Body of pancreas (tissue), 4 donors: Measurements from ENCODE around the gene IMMP1L. TPM values are rescaled to one million over a fixed set of nuclear protein-coding genes. Genes with fewer than 3 reads are reported as not detected.

Experiments used
- ATAC-seq: fragments of 150-250 bp; one replicate; pipeline ENCODE4 v1.9.1; 2016
- DNase-seq, 4 donors: peaks; one replicate each; pipeline ENCODE4 v3.0.0-alpha.2; 2019
- H3K27ac ChIP-seq, 4 donors: fragments of 200-600 bp; sonication (generic); 1 replicate in 3 of 4; 2 replicates in 1 of 4; pipeline versions ENCODE4 v1.5.1 to v1.6.1; 2016 to 2019; ENCODE audit warnings: mild to moderate bottlenecking in 1 of 4, mixed read lengths in 1 of 4, moderate library complexity in 1 of 4
- H3K27me3 ChIP-seq, 2 donors: fragments of 200-600 bp; sonication (generic); one replicate each; pipeline ENCODE4 v1.6.0; 2016; ENCODE audit warnings: mild to moderate bottlenecking in 1 of 2
- H3K36me3 ChIP-seq, 2 donors: fragments of 200-600 bp; sonication (generic); replicated peaks in 1 of 2; 2 replicates each; pipeline ENCODE4 v1.5.1; 2016; ENCODE audit warnings: low read depth in 2 of 2; ENCODE audit not compliant: insufficient read depth in 1 of 2
- H3K4me1 ChIP-seq: fragments of 200-600 bp; sonication (generic); one replicate; pipeline ENCODE4 v1.6.0; 2016
- H3K4me3 ChIP-seq, 2 donors: fragments of 200-600 bp; sonication (generic); 1 replicate in 1 of 2; 2 replicates in 1 of 2; pipeline ENCODE4 v1.5.1; 2016 to 2019
- H3K9me3 ChIP-seq, 3 donors: fragments of 200-600 bp; sonication (generic); 1 replicate in 2 of 3; 2 replicates in 1 of 3; pipeline ENCODE4 v1.5.1; 2016
- POLR2A ChIP-seq, 3 donors: fragments of 450-650 bp; IDR thresholded peaks; one replicate each; pipeline ENCODE4 v1.6.1; 2016; ENCODE audit warnings: antibody characterized with exemption in 3 of 3, mild to moderate bottlenecking in 2 of 3
- WGBS, 2 donors: methylation state at CpG; one replicate each; pipeline ENCODE4 v1.1.5; 2017; 5-methylcytosine and 5-hydroxymethylcytosine counted together
- intact Hi-C: fragments of 100-400 bp; cut with DNase I; formaldehyde crosslinking; loops from one replicate; pipeline ENCODE4 v1.15.1; 2023
- total RNA-seq, 2 donors: library from RNA; depleted of rRNA; stranded (reverse); fragments of >200 nt; gene quantifications; one replicate each; pipeline ENCODE4 v1.1.0, GENCODE V29; 2016
- TF ChIP-seq, protein P1 (sequence below), 7 experiments: fragments of 450-650 bp in 4 of 7; fragments of 200-600 bp in 3 of 7; sonication (generic) in 3 of 7; IDR thresholded peaks; one replicate each; pipeline ENCODE4 v1.5.1; 2016 to 2019; ENCODE audit warnings: antibody characterized with exemption in 7 of 7

IMMP1L gene
- total RNA-seq, 2 donors from 2014 or later, result 11.5 to 15.3 TPM

DNA sequence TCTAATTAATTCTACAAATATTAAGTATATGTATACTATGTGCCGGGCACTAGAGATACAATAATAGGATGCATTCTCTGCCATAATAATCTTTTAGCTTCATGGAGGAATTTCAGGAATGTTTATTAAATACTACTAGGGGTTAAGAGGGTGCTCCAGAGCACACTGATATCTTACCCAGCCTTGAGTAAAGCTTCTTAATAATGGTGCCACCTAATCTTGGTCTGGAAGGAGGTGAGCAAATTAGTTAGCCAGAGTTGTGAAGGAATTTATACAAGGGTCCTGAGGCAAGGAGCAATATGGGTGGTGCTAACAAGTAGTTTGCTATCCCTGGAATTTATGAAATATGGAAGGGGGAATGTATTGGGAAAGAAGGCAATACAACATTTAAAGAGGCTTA is 21.9 kb upstream of the IMMP1L start:
- WGBS, 2 donors, result 92 to 100% methylated on average over 1 of the region's 1 CpG
- no peaks in the 10 kb centered on the region for H3K27me3 ChIP-seq
- H3K9me3 ChIP-seq, result no peaks in the 10 kb centered on the region
- no peak for ATAC-seq
- TF ChIP-seq, protein P1, sequence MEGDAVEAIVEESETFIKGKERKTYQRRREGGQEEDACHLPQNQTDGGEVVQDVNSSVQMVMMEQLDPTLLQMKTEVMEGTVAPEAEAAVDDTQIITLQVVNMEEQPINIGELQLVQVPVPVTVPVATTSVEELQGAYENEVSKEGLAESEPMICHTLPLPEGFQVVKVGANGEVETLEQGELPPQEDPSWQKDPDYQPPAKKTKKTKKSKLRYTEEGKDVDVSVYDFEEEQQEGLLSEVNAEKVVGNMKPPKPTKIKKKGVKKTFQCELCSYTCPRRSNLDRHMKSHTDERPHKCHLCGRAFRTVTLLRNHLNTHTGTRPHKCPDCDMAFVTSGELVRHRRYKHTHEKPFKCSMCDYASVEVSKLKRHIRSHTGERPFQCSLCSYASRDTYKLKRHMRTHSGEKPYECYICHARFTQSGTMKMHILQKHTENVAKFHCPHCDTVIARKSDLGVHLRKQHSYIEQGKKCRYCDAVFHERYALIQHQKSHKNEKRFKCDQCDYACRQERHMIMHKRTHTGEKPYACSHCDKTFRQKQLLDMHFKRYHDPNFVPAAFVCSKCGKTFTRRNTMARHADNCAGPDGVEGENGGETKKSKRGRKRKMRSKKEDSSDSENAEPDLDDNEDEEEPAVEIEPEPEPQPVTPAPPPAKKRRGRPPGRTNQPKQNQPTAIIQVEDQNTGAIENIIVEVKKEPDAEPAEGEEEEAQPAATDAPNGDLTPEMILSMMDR (IDR thresholded peaks at IDR 0.05), result no peak
- TF ChIP-seq POLR2A (IDR thresholded peaks at IDR 0.05), result no peak
- peaks cover 9% of the 10 kb centered on the region for H3K4me1 ChIP-seq
- H3K4me3 ChIP-seq, result no peak overlapping the region
- intact Hi-C loops, result no loop called here
- H3K27ac ChIP-seq, result no peak overlapping the region
- DNase-seq, result no peak
- no peaks in the 10 kb centered on the region for H3K36me3 ChIP-seq

DNA sequence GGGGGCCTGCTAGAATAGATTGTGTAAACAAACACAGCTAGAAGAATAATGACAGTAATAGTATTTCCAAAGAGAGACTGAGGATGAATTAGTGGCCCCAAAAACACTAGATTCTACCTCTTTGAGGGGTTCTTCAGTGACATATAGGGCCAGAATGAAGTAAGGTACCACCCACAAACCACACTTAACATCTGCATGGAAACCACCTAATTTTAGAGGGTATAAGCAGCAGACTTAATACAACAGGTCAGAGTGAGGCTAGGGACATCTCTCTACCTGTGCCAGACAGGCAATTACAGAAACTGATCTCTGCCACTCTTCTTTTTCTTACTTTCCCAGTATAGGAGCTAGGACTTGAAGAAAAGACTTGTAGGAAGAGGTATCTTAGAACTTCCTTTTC is 20.3 kb upstream of the IMMP1L start:
- Histone ChIP-seq H3K27me3 (no peaks in the 10 kb centered on the region), H3K27ac (no peak overlapping the region), H3K36me3 (no peaks in the 10 kb centered on the region), H3K4me1 (peaks cover 9% of the 10 kb centered on the region), H3K4me3 (no peak overlapping the region), H3K9me3 (no peaks in the 10 kb centered on the region)
- intact Hi-C loops, result no loop called here
- no peak for DNase-seq
- no peak for ATAC-seq
- TF ChIP-seq POLR2A (IDR thresholded peaks at IDR 0.05), result no peak
- TF ChIP-seq, protein P1 (IDR thresholded peaks at IDR 0.05), result no peak

DNA sequence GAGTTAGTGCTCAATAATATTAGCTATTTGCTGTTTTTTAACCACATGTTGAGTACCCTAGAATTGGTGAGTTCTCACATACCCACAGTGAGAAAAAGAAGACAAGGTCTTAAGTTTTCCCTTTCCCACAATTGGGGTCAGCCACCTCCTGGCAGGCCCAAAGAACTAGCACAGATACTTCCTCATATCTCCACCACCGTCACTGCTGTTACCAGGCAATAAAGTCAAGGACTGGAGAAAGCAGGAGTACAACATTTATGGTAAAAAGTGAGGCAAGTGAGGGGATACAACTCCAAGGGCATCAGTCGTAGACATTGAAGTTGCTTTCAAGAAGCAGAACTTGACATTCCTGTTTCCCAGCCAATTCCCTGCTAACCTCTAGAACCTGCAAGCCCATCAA is 19.8 kb upstream of the IMMP1L start:
- Histone ChIP-seq H3K4me3 (no peak overlapping the region), H3K27ac (no peak overlapping the region), H3K9me3 (no peaks in the 10 kb centered on the region), H3K36me3 (no peaks in the 10 kb centered on the region), H3K27me3 (no peaks in the 10 kb centered on the region), H3K4me1 (peaks cover 9% of the 10 kb centered on the region)
- DNase-seq (no peak), ATAC-seq (no peak)
- TF ChIP-seq POLR2A (IDR thresholded peaks at IDR 0.05), result no peak
- TF ChIP-seq, protein P1 (IDR thresholded peaks at IDR 0.05), result no peak
- WGBS, 2 donors, result 77 to 78% methylated on average over 2 of the region's 2 CpGs
- intact Hi-C loops, result no loop called here

DNA sequence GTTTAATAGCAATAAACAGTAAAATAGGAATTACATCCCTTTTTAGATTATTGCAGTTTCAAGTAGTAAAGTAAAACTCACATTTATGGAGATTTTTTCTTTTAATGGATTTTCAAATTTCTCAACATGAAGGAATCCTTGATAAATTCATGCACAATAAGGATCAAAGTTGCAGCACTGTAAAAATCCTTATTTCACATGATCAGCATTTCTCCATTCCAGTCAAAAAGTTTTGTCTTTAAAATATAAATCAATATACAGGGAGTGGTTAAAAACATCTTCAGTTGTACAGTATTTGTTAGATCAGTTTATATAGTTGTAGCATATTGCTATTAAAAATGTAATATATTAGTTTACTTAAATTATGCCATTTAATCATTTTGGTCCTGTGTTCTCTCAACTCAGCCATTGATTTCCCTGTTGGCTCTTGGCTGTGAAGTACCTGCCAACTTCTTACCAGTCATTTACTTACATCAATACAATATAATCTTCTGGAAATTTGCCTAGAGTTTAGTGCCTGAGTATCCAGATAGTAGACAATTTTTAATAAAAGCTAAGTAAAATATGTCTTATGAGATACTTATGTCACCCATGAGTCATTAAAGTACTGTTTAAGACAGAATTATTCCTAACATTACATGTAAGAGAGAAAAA is 12.2 kb upstream of the IMMP1L start:
- H3K27me3 ChIP-seq, result no peaks in the 10 kb centered on the region
- H3K4me3 ChIP-seq, result no peak overlapping the region
- H3K9me3 ChIP-seq, result no peaks in the 10 kb centered on the region
- no peak overlapping the region for H3K27ac ChIP-seq
- no peaks in the 10 kb centered on the region for H3K36me3 ChIP-seq
- H3K4me1 ChIP-seq, result peaks cover 8% of the 10 kb centered on the region
- TF ChIP-seq POLR2A (IDR thresholded peaks at IDR 0.05), result no peak
- TF ChIP-seq, protein P1 (IDR thresholded peaks at IDR 0.05), result no peak
- intact Hi-C loops, result no loop called here
- no peak for ATAC-seq
- DNase-seq, result no peak

DNA sequence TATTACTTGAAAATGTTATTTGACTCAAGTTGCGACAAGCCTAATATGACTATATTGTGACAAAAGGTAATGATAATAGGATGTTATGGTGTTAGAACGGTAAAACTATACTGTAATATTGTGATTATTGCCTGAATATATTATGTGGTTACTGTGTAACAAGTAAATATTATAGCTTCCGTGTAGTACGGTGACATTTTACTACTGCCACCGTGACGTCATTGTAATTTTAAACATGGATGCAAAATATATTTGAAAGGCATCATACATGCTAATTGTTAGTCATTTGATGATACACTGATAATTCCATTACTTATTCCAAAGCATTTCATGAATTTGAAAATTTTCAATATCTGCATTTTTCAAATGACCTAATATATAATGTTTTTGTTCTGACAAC is 2.7 kb upstream of the IMMP1L start:
- H3K9me3 ChIP-seq, result no peaks in the 10 kb centered on the region
- ATAC-seq, result no peak
- H3K27me3 ChIP-seq, result no peaks in the 10 kb centered on the region
- intact Hi-C loops, result no loop called here
- no peak for TF ChIP-seq POLR2A (IDR thresholded peaks at IDR 0.05)
- H3K36me3 ChIP-seq, result no peaks in the 10 kb centered on the region
- H3K27ac ChIP-seq, result no peak overlapping the region
- DNase-seq, result no peak
- 91 to 96% methylated on average over 6 of the region's 6 CpGs for WGBS, 2 donors
- no peak overlapping the region for H3K4me3 ChIP-seq
- peaks cover 32% of the 10 kb centered on the region for H3K4me1 ChIP-seq
